Endothelial cell (in vitro differentiated cells): ENCODE measurements around the gene OVAAL. TPM values are rescaled to one million over a fixed set of nuclear protein-coding genes. Genes with fewer than 3 reads are reported as not detected.

Experiments
- DNase-seq: peaks from one replicate; pipeline ENCODE4 v3.0.0; 2021; ENCODE audit warnings: low spot score
- H3K27ac Mint-ChIP-seq: one replicate; pipeline ENCODE4 v1.8.0; 2021; ENCODE audit warnings: mixed read lengths, inconsistent platforms; ENCODE audit not compliant: unreplicated experiment
- H3K27me3 Mint-ChIP-seq: one replicate; pipeline ENCODE4 v1.8.0; 2021; ENCODE audit warnings: mild to moderate bottlenecking, moderate library complexity, mixed read lengths, inconsistent platforms; ENCODE audit not compliant: unreplicated experiment
- H3K36me3 Mint-ChIP-seq: one replicate; pipeline ENCODE4 v1.8.0; 2021; ENCODE audit warnings: mild to moderate bottlenecking, low read depth, mixed read lengths, inconsistent platforms; ENCODE audit not compliant: unreplicated experiment
- H3K4me1 Mint-ChIP-seq: one replicate; pipeline ENCODE4 v1.8.0; 2021; ENCODE audit warnings: mild to moderate bottlenecking, mixed read lengths, inconsistent platforms; ENCODE audit not compliant: unreplicated experiment
- H3K4me3 Mint-ChIP-seq: one replicate; pipeline ENCODE4 v1.8.0; 2021; ENCODE audit warnings: mild to moderate bottlenecking, mixed read lengths, inconsistent platforms; ENCODE audit not compliant: unreplicated experiment
- H3K9me3 Mint-ChIP-seq: one replicate; pipeline ENCODE4 v1.8.0; 2021; ENCODE audit warnings: mixed read lengths, inconsistent platforms; ENCODE audit not compliant: unreplicated experiment
- CTCF ChIP-seq: fragments of 200-600 bp; sonication (generic); IDR thresholded peaks from one replicate; pipeline ENCODE4 v1.5.0; 2021; ENCODE audit warnings: antibody characterized with exemption; ENCODE audit not compliant: unreplicated experiment
- total RNA-seq: library from RNA; stranded (reverse); fragmentation: NEBNext Ultra II Directional; extraction: Animal tissue kit (Norgen Biotek cat#: 25700); gene quantifications from one replicate; pipeline ENCODE4 v1.2.1, GENCODE V29; 2021; ENCODE audit not compliant: unreplicated experiment

The OVAAL gene
- total RNA-seq, 1 donor from 2014 or later = not detected

- peaks cover 8% of the 10 kb centered on the region for H3K27me3 Mint-ChIP-seq
- no peak for TF ChIP-seq CTCF
- no peak overlapping the region for H3K27ac Mint-ChIP-seq
- H3K9me3 Mint-ChIP-seq = no peaks in the 10 kb centered on the region
- H3K36me3 Mint-ChIP-seq = no peaks in the 10 kb centered on the region
- no peak for DNase-seq
- H3K4me3 Mint-ChIP-seq = no peak overlapping the region
- peaks cover 17% of the 10 kb centered on the region for H3K4me1 Mint-ChIP-seq
Measured at GRCh38 chr1:180568184-180568583, 9.4 kb downstream of the OVAAL start.

GRCh38 chr1:180571060-180571831, 12.5 kb downstream of the OVAAL start:
- Mint-ChIP-seq H3K27me3 (peaks cover 7% of the 10 kb centered on the region), H3K36me3 (no peaks in the 10 kb centered on the region), H3K27ac (no peak overlapping the region), H3K4me1 (peaks cover 14% of the 10 kb centered on the region), H3K9me3 (no peaks in the 10 kb centered on the region), H3K4me3 (no peak overlapping the region)
- TF ChIP-seq CTCF = no peak
- DNase-seq = no peak

DNA sequence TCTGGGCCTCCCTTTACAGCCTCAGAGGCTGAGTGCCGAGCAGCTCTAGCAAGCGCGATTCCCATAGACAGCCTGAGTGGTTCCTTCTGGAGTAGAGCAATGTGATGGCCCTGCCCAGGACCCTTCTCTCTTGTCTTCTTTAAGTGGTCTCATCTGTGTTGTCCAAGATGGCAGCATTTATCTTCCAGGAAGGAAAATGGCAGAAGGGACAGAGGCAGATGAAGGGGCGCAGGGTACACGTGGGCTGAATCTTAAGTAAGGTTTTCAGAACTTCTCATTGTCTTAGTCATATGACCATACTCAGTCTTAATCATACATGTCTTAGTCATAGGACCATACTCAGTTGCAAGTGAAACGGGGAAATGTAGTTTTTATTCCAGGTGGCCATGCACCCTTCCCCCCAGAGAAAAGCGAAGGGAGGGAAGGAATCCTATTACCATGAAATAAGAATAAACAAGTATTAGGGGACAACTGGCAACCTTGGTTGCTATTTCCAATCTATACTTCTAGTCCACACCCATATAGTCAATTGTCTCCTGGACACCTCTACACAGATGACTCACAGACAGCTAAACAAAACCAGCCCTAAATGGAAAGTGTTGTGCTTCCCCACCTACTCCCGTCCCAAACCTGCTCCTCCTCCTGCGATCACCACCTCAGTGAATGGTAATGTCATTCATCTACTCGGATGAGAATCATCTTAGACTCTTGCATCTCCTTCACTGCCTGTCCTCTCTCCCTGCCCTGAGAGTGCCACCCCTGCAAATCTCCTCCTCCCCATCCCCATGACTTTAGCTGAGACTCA, 13.3 kb downstream of the OVAAL start:
- peaks cover 7% of the 10 kb centered on the region for H3K27me3 Mint-ChIP-seq
- DNase-seq = no peak
- H3K4me3 Mint-ChIP-seq = no peak overlapping the region
- no peaks in the 10 kb centered on the region for H3K36me3 Mint-ChIP-seq
- no peak overlapping the region for H3K27ac Mint-ChIP-seq
- no peaks in the 10 kb centered on the region for H3K9me3 Mint-ChIP-seq
- H3K4me1 Mint-ChIP-seq = peaks cover 12% of the 10 kb centered on the region
- TF ChIP-seq CTCF = no peak

- peaks cover 7% of the 10 kb centered on the region for H3K4me1 Mint-ChIP-seq
Measured at GRCh38 chr1:180572760-180573159, 14.0 kb downstream of the OVAAL start.

More at GRCh38 chr1:180572760-180573159, 14.0 kb downstream of the OVAAL start:
- H3K9me3 Mint-ChIP-seq = no peaks in the 10 kb centered on the region
- no peak for TF ChIP-seq CTCF
- peak overlapping the region; percentile 14 for H3K4me3 Mint-ChIP-seq
- peaks cover 7% of the 10 kb centered on the region for H3K27me3 Mint-ChIP-seq
- no peak overlapping the region for H3K27ac Mint-ChIP-seq
- no peak for DNase-seq
- no peaks in the 10 kb centered on the region for H3K36me3 Mint-ChIP-seq
